H1 (cell line): ENCODE measurements around the gene ENTPD6. TPM values are rescaled to one million over a fixed set of nuclear protein-coding genes. Genes with fewer than 3 reads are reported as not detected.

Experiments
- polyA plus RNA-seq, 7 experiments: library from polyadenylated mRNA; depleted of rRNA in 3 of 7; stranded (reverse) in 5 of 7; unstranded in 2 of 7; fragments of >200 nt in 5 of 7; fragments of 200-250 nt in 2 of 7; gene quantifications; 1 replicate in 5 of 7; 2 replicates in 1 of 7; 4 replicates in 1 of 7; pipeline versions ENCODE4 v1.2.1 to v1.2.3, GENCODE V29; 2011 to 2013; ENCODE audit warnings: missing spikeins in 2 of 7, mixed read lengths in 2 of 7
- small RNA-seq: library from polyadenylated mRNA; stranded (forward); fragments of <200 nt; extraction: miRNeasy Mini kit (QIAGEN cat#:217004); gene quantifications from one replicate; pipeline ENCODE3, GENCODE V24; 2013; ENCODE audit not compliant: insufficient read depth
- total RNA-seq: library from RNA; stranded (reverse); fragmentation: NEBNext Ultra II Directional; extraction: Animal tissue kit (Norgen Biotek cat#: 25700); gene quantifications from 2 replicates; pipeline ENCODE4 v1.2.1, GENCODE V29; 2021

The ENTPD6 gene
- total and polyA plus RNA-seq, 2 of the 8 experiments (the other 6 are each of a cell fraction or from before 2014, with no cell fraction given) = 47.8 to 57.3 TPM

Small RNA genes lying within 50 kb of the gene (small RNA-seq; reads per million reads assigned to genes)
- not detected for gene AL035252.4
- not detected for gene AL121772.2
- not detected for gene RF00019

Other genes with a start within 250 kb of the ENTPD6 start
- gene CST7, start 246.4 kb upstream of the ENTPD6 start, total RNA-seq = not detected in 2 replicates
- not detected in 2 replicates for gene CST7, start 246.4 kb upstream of the ENTPD6 start, polyA plus RNA-seq (2011; rRNA removed)
- 63.6 and 66.0 TPM in 2 replicates for gene APMAP, start 203.0 kb upstream of the ENTPD6 start, total RNA-seq
- gene APMAP, start 203.0 kb upstream of the ENTPD6 start, polyA plus RNA-seq (2011; rRNA removed) = 31.3 and 38.1 TPM in 2 replicates
- 2.2 and 2.6 TPM in 2 replicates for gene ACSS1, start 137.6 kb upstream of the ENTPD6 start, total RNA-seq
- gene ACSS1, start 137.6 kb upstream of the ENTPD6 start, polyA plus RNA-seq (2011; rRNA removed) = 3.3 and 3.4 TPM in 2 replicates
- not detected in 2 replicates for gene VSX1, start 113.6 kb upstream of the ENTPD6 start, total RNA-seq
- 0.05 and 0.14 TPM in 2 replicates for gene VSX1, start 113.6 kb upstream of the ENTPD6 start, polyA plus RNA-seq (2011; rRNA removed)
- gene PYGB, start 52.4 kb downstream of the ENTPD6 start, total RNA-seq = 54.9 and 56.0 TPM in 2 replicates
- 26.6 and 36.0 TPM in 2 replicates for gene PYGB, start 52.4 kb downstream of the ENTPD6 start, polyA plus RNA-seq (2011; rRNA removed)
- gene ABHD12, start 195.1 kb downstream of the ENTPD6 start, total RNA-seq = 59.5 and 60.5 TPM in 2 replicates
- 31.3 and 42.8 TPM in 2 replicates for gene ABHD12, start 195.1 kb downstream of the ENTPD6 start, polyA plus RNA-seq (2011; rRNA removed)
- gene GINS1, start 212.0 kb downstream of the ENTPD6 start, total RNA-seq = 68.4 and 69.9 TPM in 2 replicates
- gene GINS1, start 212.0 kb downstream of the ENTPD6 start, polyA plus RNA-seq (2011; rRNA removed) = 26.3 and 44.7 TPM in 2 replicates